Breast epithelium (tissue), 4 donors: Measurements from ENCODE around the gene TNFRSF11A. TPM values are rescaled to one million over a fixed set of nuclear protein-coding genes. Genes with fewer than 3 reads are reported as not detected.

Experiments used
- DNase-seq, 2 donors: peaks; one replicate each; pipeline ENCODE4 v3.0.0-alpha.2; 2019; ENCODE audit warnings: low spot score in 2 of 2
- H3K27ac ChIP-seq, 2 donors: fragments of 200-600 bp; sonication (generic) in 1 of 2; one replicate each; pipeline ENCODE4 v1.5.1; 2016 to 2019; ENCODE audit warnings: mild to moderate bottlenecking in 1 of 2
- H3K27me3 ChIP-seq, 2 donors: fragments of 200-600 bp; sonication (generic) in 1 of 2; one replicate each; pipeline versions ENCODE4 v1.5.1 to v1.6.0; 2017 to 2019; ENCODE audit warnings: control low read depth in 1 of 2, mild to moderate bottlenecking in 1 of 2
- H3K36me3 ChIP-seq: fragments of 200-600 bp; one replicate; pipeline ENCODE4 v1.5.1; 2019
- H3K4me1 ChIP-seq, 2 donors: fragments of 200-600 bp; sonication (generic); one replicate each; pipeline ENCODE4 v1.5.1; 2016 to 2019; ENCODE audit warnings: control low read depth in 1 of 2
- H3K4me3 ChIP-seq, 3 donors: fragments of 200-600 bp; sonication (generic); 1 replicate in 2 of 3; 2 replicates in 1 of 3; pipeline ENCODE4 v1.5.1; 2016 to 2019; ENCODE audit warnings: mild to moderate bottlenecking in 3 of 3, moderate library complexity in 2 of 3
- H3K9me3 ChIP-seq, 2 donors: fragments of 200-600 bp; sonication (generic) in 1 of 2; one replicate each; pipeline ENCODE4 v1.5.1; 2016 to 2019; ENCODE audit warnings: control low read depth in 1 of 2
- CTCF ChIP-seq, 3 donors: fragments of 450-650 bp; IDR thresholded peaks; one replicate each; pipeline ENCODE4 v1.5.1; 2016 to 2017; ENCODE audit warnings: antibody characterized with exemption in 3 of 3, mild to moderate bottlenecking in 3 of 3, moderate library complexity in 3 of 3
- POLR2A ChIP-seq: fragments of 450-650 bp; IDR thresholded peaks from one replicate; pipeline ENCODE4 v1.6.1; 2016; ENCODE audit warnings: antibody characterized with exemption, mild to moderate bottlenecking, moderate library complexity
- POLR2AphosphoS5 ChIP-seq, 3 donors: sonication (generic); formaldehyde crosslinking; IDR thresholded peaks; one replicate each; pipeline ENCODE4 v1.6.1; 2017; ENCODE audit warnings: antibody characterized with exemption in 3 of 3
- intact Hi-C: fragments of 100-400 bp; cut with DNase I; formaldehyde crosslinking; loops from one replicate; pipeline ENCODE4 v1.15.1; 2023; ENCODE audit warnings: low total_unique reads
- total RNA-seq, 3 donors: library from RNA; depleted of rRNA; stranded (reverse); fragments of >200 nt; gene quantifications; one replicate each; pipeline ENCODE4 v1.1.0, GENCODE V29; 2016

The TNFRSF11A gene
- total RNA-seq, 3 donors from 2014 or later = 4.2 to 6.4 (median 4.6) TPM

- no peak overlapping the region for H3K27ac ChIP-seq
- DNase-seq = no peak
- H3K4me1 ChIP-seq = no peaks in the 10 kb centered on the region
- no peak overlapping the region for H3K4me3 ChIP-seq
- no peaks in the 10 kb centered on the region for H3K9me3 ChIP-seq
- H3K36me3 ChIP-seq = no peaks in the 10 kb centered on the region
- intact Hi-C loops = no loop called here
- no peak for TF ChIP-seq CTCF (IDR thresholded peaks at IDR 0.05)
- TF ChIP-seq POLR2AphosphoS5 (IDR thresholded peaks at IDR 0.05) = no peak
- TF ChIP-seq POLR2A = no peak
- no peaks in the 10 kb centered on the region for H3K27me3 ChIP-seq
Measured at GRCh38 chr18:62345909-62346308, 20.8 kb downstream of the TNFRSF11A start.

- Histone ChIP-seq H3K4me1 (no peaks in the 10 kb centered on the region), H3K36me3 (no peaks in the 10 kb centered on the region), H3K4me3 (no peak overlapping the region), H3K27ac (no peak overlapping the region), H3K9me3 (no peaks in the 10 kb centered on the region), H3K27me3 (no peaks in the 10 kb centered on the region)
- no peak for DNase-seq
- TF ChIP-seq CTCF (IDR thresholded peaks at IDR 0.05) (no peak), POLR2A (no peak), POLR2AphosphoS5 (IDR thresholded peaks at IDR 0.05) (no peak)
- intact Hi-C loops = no loop called here
Measured at GRCh38 chr18:62346333-62347088, 21.4 kb downstream of the TNFRSF11A start.

GRCh38 chr18:62347089-62347506, 22.0 kb downstream of the TNFRSF11A start:
- DNase-seq = no peak
- intact Hi-C loops = no loop called here
- no peaks in the 10 kb centered on the region for H3K4me1 ChIP-seq
- H3K9me3 ChIP-seq = no peaks in the 10 kb centered on the region
- no peaks in the 10 kb centered on the region for H3K27me3 ChIP-seq
- no peak for TF ChIP-seq POLR2A
- TF ChIP-seq POLR2AphosphoS5 (IDR thresholded peaks at IDR 0.05) = no peak
- TF ChIP-seq CTCF (IDR thresholded peaks at IDR 0.05) = no peak
- H3K36me3 ChIP-seq = no peaks in the 10 kb centered on the region
- no peak overlapping the region for H3K27ac ChIP-seq
- no peak overlapping the region for H3K4me3 ChIP-seq

- DNase-seq = no peak
- H3K9me3 ChIP-seq = no peaks in the 10 kb centered on the region
- intact Hi-C loops = no loop called here
- no peak overlapping the region for H3K4me3 ChIP-seq
- H3K36me3 ChIP-seq = no peaks in the 10 kb centered on the region
- no peak overlapping the region for H3K27ac ChIP-seq
- TF ChIP-seq CTCF (IDR thresholded peaks at IDR 0.05) = no peak
- no peak for TF ChIP-seq POLR2A
- TF ChIP-seq POLR2AphosphoS5 (IDR thresholded peaks at IDR 0.05) = no peak
- H3K27me3 ChIP-seq = no peaks in the 10 kb centered on the region
- no peaks in the 10 kb centered on the region for H3K4me1 ChIP-seq
Measured at GRCh38 chr18:62348474-62348873, 23.4 kb downstream of the TNFRSF11A start.

GRCh38 chr18:62353170-62353569, 28.1 kb downstream of the TNFRSF11A start:
- Histone ChIP-seq H3K36me3 (no peaks in the 10 kb centered on the region), H3K4me3 (no peak overlapping the region), H3K27me3 (no peaks in the 10 kb centered on the region), H3K27ac (no peak overlapping the region), H3K9me3 (no peaks in the 10 kb centered on the region), H3K4me1 (no peaks in the 10 kb centered on the region)
- no peak for TF ChIP-seq POLR2AphosphoS5 (IDR thresholded peaks at IDR 0.05)
- intact Hi-C loops = no loop called here
- DNase-seq = no peak
